Measurements from ENCODE around the gene ACOT13.
A peak's percentile ranks its signal among the peaks of the same experiment; 100 is the strongest.
"Not testable (repeated sequence)": the region's sequence is repeated elsewhere in the genome, so short reads cannot be mapped to it uniquely, and the experiment has no call there.

ACOT13 gene

DNA sequence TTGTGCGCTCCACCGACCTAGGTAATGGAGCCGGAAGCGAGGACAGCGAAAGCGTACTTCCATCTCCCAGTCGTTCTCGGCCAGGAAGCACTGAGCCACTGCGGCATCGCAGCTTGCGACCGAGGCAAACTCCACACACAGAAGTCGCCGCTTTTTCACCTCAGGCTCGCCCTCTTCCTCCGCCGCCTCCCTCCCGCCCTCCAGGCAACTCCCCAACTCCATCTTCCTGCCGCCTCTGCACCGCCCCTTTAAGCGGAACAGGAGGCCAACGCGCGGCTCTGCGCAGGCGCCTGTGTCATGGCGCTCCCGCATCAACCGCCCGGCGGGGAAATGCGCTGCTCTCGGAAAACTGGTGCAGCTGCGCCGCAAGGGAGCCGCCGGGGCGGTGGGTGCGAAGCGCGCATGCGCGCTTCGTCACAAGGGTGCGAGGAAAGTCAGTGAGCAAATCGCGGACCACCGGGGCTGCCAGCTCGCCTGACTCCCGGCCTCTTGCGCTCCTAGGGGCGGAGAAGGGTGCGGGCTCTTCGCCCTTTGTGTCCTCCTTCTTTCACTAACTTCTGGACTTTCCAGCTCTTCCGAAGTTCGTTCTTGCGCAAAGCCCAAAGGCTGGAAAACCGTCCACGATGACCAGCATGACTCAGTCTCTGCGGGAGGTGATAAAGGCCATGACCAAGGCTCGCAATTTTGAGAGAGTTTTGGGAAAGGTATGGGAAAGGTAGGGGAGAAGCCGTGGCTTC, at the start of gene ACOT13, which contains the start of gene TDP2:
Gene ACOT13 (plus strand): TSS at position 437 of the 737 bp plus-strand sequence. CDS start 187 bp downstream, at position 624.
Gene TDP2 (minus strand): TSS at position 259 of the 737 bp plus-strand sequence. CDS start 37 bp downstream, at position 222.
- DNase-seq (ENCODE audit: low spot score), result peak; percentile 95

GRCh38 chr6:24619661-24620060, 47.2 kb upstream of the ACOT13 start:
- no peak for DNase-seq (ENCODE audit: low spot score)

GRCh38 chr6:24620637-24621036, 46.2 kb upstream of the ACOT13 start:
- DNase-seq (ENCODE audit: low spot score), result no peak

- DNase-seq (ENCODE audit: low spot score), result no peak
These were observed 45.1 kb upstream of the ACOT13 start for GRCh38 chr6:24621626-24622289.

DNA sequence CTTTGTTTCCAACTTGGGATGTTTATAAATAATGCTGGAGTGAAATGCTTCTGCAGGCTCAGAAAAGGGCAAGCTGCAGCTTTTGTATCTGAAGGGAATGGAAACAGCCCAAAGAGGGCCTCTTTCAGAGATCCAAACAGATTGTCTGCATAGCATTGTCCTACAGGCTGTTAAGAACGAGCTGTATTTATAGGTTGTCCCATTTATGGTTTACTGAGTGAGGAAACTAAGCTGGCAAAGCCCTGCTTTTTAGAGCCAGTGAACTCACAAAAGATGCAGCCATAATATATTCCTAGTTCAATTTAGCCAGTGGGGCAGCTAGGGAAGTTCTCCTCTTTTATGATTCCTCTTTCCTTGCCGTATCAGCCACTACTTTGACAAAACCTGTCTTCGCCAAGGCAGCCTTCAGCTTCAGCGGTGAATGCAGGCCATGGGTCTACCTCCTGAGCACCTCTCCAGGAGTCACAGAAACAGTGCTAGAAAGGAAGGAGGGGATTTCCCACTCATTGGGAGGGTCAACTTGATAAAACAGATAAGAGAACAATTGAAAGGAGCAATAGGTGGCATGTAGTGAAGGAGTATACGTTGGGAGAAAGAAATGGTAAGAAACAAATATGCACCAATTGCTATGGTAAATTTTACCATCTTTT, 35.9 kb upstream of the ACOT13 start:
- DNase-seq (ENCODE audit: low spot score), result no peak

GRCh38 chr6:24631671-24632070, 35.2 kb upstream of the ACOT13 start:
- no peak for DNase-seq (ENCODE audit: low spot score)

- DNase-seq (ENCODE audit: low spot score), result no peak
These were observed 34.3 kb upstream of the ACOT13 start for GRCh38 chr6:24632573-24632972.

GRCh38 chr6:24636681-24637080, 30.2 kb upstream of the ACOT13 start:
- DNase-seq (ENCODE audit: low spot score), result no peak

- no peak for DNase-seq (ENCODE audit: low spot score)
These were observed 26.7 kb upstream of the ACOT13 start for GRCh38 chr6:24640166-24640565.

DNA sequence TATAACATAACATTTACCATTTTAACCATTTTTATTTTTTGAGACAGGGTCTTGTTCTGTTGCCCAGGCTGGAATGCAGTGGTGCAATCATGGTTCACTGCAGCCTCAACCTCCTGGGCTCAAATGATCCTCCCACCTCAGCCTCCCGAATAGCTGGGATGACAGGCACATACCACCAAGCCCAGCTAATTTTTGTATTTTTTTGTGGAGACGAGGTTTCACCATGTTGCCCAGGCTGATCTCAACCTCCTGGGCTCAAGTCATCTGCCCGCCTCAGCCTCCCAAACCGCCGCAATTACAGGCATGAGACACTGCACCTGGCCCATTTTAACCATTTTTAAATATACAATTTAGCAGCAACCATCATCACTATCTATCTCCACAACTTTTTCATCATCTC, 26.2 kb upstream of the ACOT13 start:
- not testable (repeated sequence) for DNase-seq (ENCODE audit: low spot score)

- no peak for DNase-seq (ENCODE audit: low spot score)
These were observed 24.8 kb upstream of the ACOT13 start for GRCh38 chr6:24642061-24642460.

GRCh38 chr6:24643920-24644319, 23.0 kb upstream of the ACOT13 start:
- no peak for DNase-seq (ENCODE audit: low spot score)

DNA sequence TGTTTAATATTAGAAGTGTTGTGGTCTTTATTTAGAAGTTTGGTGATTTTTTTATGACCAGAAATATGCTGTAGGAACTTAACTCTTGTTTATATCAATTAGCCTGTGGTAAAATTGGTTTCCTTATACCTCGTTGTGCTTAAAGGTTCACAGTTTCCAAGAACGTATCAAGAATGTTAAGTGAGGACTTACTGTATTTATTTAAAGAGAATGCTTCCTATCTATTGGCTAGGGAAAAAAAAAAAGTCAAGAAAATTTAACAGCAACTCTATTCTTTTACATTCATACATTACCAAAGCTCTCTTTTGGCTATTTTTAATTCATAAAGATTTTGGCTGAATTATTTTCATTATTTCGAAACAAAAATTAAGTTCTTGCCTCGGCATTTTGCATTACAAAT, 22.5 kb upstream of the ACOT13 start:
- no peak for DNase-seq (ENCODE audit: low spot score)

- peak; percentile 34 for DNase-seq (ENCODE audit: low spot score)
These were observed 20.1 kb upstream of the ACOT13 start for GRCh38 chr6:24646771-24647170.

DNA sequence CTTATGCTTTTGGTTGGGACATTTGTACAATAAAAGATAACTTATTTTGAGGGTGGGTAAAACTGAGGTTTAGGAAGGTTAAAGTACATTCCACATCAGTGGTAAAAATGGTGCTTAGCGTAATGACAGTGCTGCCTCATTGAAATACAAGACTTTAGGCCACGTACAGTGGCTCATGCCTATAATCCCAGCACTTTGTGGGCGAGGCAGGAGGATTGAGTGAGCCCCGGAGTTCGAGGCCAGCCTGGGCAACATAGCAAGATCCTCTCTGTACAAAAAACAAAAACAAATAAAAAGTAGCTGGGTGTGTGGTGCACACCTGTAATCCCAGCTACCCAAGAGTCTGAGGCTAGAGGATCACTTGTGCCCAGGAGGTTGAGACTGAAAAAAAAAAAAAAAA, 18.6 kb upstream of the ACOT13 start:
- no peak for DNase-seq (ENCODE audit: low spot score)

GRCh38 chr6:24649691-24650090, 17.2 kb upstream of the ACOT13 start:
- DNase-seq (ENCODE audit: low spot score), result no peak

DNA sequence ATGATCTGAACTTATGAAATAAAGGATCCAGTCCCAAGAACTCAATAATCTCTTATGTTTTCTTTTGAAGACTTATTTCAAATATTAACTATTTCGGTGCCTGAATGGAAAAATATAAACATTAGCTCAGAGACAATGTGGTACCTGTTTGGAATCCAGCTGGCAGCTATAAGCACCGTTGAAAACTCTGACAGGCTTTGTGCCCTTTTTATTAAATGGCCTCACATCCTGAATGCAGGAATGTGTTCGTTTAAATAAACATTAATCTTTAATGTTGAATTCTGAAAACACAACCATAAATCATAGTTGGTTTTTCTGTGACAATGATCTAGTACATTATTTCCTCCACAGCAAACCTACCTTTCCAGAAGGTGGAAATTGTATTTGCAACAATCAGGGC, 16.5 kb upstream of the ACOT13 start:
- DNase-seq (ENCODE audit: low spot score), result no peak

DNA sequence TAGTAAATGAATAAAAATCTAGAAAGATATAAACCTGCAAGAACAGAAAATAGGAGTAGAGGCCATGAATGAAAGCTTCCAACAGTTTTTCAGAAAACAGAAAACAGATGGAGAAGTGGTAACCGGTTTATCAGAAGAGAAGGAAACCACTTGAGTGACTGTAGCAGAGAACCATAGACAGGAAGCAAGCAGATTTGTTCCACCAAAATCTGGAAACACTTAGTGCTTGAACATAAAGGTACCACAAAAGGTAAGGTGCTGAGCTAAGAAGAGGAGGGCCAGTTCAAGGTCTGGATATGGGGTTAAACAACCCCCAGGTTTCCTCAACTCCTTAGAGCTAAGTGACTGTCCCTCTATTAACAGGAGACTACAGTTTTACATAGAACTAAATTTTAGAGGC, 11.7 kb upstream of the ACOT13 start:
- no peak for DNase-seq (ENCODE audit: low spot score)

- DNase-seq (ENCODE audit: low spot score), result peak; percentile 33
These were observed 8.0 kb upstream of the ACOT13 start for GRCh38 chr6:24658573-24659560.

- DNase-seq (ENCODE audit: low spot score), result no peak
These were observed 7.3 kb upstream of the ACOT13 start for GRCh38 chr6:24659561-24659960.

- DNase-seq (ENCODE audit: low spot score), result no peak
These were observed 6.8 kb upstream of the ACOT13 start for GRCh38 chr6:24660105-24660504.

GRCh38 chr6:24661759-24662158, 5.1 kb upstream of the ACOT13 start:
- DNase-seq (ENCODE audit: low spot score), result not testable (repeated sequence)
